Measurements from ENCODE around the gene RAB7A. TPM values are rescaled to one million over a fixed set of nuclear protein-coding genes. Genes with fewer than 3 reads are reported as not detected.
A peak's percentile ranks its signal among the peaks of the same experiment; 100 is the strongest.

RAB7A gene
- total and polyA plus RNA-seq, 2 of the 13 experiments (the other 11 are each of a cell fraction or from before 2014, with no cell fraction given): 26.5 to 182 TPM

- TF ChIP-seq, protein P1, sequence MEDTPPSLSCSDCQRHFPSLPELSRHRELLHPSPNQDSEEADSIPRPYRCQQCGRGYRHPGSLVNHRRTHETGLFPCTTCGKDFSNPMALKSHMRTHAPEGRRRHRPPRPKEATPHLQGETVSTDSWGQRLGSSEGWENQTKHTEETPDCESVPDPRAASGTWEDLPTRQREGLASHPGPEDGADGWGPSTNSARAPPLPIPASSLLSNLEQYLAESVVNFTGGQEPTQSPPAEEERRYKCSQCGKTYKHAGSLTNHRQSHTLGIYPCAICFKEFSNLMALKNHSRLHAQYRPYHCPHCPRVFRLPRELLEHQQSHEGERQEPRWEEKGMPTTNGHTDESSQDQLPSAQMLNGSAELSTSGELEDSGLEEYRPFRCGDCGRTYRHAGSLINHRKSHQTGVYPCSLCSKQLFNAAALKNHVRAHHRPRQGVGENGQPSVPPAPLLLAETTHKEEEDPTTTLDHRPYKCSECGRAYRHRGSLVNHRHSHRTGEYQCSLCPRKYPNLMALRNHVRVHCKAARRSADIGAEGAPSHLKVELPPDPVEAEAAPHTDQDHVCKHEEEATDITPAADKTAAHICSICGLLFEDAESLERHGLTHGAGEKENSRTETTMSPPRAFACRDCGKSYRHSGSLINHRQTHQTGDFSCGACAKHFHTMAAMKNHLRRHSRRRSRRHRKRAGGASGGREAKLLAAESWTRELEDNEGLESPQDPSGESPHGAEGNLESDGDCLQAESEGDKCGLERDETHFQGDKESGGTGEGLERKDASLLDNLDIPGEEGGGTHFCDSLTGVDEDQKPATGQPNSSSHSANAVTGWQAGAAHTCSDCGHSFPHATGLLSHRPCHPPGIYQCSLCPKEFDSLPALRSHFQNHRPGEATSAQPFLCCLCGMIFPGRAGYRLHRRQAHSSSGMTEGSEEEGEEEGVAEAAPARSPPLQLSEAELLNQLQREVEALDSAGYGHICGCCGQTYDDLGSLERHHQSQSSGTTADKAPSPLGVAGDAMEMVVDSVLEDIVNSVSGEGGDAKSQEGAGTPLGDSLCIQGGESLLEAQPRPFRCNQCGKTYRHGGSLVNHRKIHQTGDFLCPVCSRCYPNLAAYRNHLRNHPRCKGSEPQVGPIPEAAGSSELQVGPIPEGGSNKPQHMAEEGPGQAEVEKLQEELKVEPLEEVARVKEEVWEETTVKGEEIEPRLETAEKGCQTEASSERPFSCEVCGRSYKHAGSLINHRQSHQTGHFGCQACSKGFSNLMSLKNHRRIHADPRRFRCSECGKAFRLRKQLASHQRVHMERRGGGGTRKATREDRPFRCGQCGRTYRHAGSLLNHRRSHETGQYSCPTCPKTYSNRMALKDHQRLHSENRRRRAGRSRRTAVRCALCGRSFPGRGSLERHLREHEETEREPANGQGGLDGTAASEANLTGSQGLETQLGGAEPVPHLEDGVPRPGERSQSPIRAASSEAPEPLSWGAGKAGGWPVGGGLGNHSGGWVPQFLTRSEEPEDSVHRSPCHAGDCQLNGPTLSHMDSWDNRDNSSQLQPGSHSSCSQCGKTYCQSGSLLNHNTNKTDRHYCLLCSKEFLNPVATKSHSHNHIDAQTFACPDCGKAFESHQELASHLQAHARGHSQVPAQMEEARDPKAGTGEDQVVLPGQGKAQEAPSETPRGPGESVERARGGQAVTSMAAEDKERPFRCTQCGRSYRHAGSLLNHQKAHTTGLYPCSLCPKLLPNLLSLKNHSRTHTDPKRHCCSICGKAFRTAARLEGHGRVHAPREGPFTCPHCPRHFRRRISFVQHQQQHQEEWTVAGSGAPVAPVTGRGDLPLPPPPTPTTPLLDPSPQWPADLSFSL (CRISPR knock-in tag; IDR thresholded peaks at IDR 0.05): no peak
- peak; percentile 68 for TF ChIP-seq ZNF777 (CRISPR knock-in tag; IDR thresholded peaks at IDR 0.05)
- peak; percentile 91; the same call in 1 of the 2 replicates for TF ChIP-seq ZNF749 (CRISPR knock-in tag; IDR thresholded peaks at IDR 0.05; ENCODE audit: borderline replicate concordance)
- 0 out of 4 replicates have a peak, but pooled peaks of 1 of the 2 experiments have one; percentile 44 for TF ChIP-seq REST (IDR thresholded peaks at IDR 0.05; ENCODE audit: borderline replicate concordance in 1 of 2, low read depth in 1 of 2, low read length in 2 of 2)
- TF ChIP-seq HMGA1 (CRISPR knock-in tag; conservative IDR thresholded peaks at IDR 0.05): no peak
- TF ChIP-seq YEATS4 (CRISPR knock-in tag; IDR thresholded peaks at IDR 0.05; ENCODE audit: borderline replicate concordance): peak; percentile 99
- peak; percentile 76 for TF ChIP-seq ZBTB33 (CRISPR knock-in tag; IDR thresholded peaks at IDR 0.05)
- no peak for TF ChIP-seq RBM22 (optimal IDR thresholded peaks at IDR 0.05; ENCODE audit: low read length)
- TF ChIP-seq GTF2F1 (IDR thresholded peaks at IDR 0.05; ENCODE audit: low read length): no peak
- TF ChIP-seq BATF2 (CRISPR knock-in tag; IDR thresholded peaks at IDR 0.05): peak; percentile 52; the same call in 1 of the 2 replicates
- peak; percentile 58; the same call in 1 of the 2 replicates for TF ChIP-seq ZNF775 (CRISPR knock-in tag; IDR thresholded peaks at IDR 0.05; ENCODE audit: borderline replicate concordance)
- TF ChIP-seq CCAR2 (optimal IDR thresholded peaks at IDR 0.05; ENCODE audit: low read depth, low read length): no peak
- TF ChIP-seq STAT5B (CRISPR knock-in tag; IDR thresholded peaks at IDR 0.05): no peak
- TF ChIP-seq ATF7-NPFF (CRISPR knock-in tag; IDR thresholded peaks at IDR 0.05; ENCODE audit: low read depth): peak; percentile 90
- TF ChIP-seq ZNF878 (CRISPR knock-in tag; IDR thresholded peaks at IDR 0.05): no peak; the same call in 1 of the 2 replicates
- no peak for TF ChIP-seq NFE2 (CRISPR knock-in tag; IDR thresholded peaks at IDR 0.05)
Measured at GRCh38 chr3:128680603-128681368, 45.2 kb upstream of the RAB7A start (continued).
